Activated T-helper 9 cell treated with anti-CD3 and anti-CD28 coated beads, Interleukin-2, amount 50 U/mL, for 16 hours (primary cell): ENCODE data around the gene AK8.

Experiments
- DNase-seq: peaks from one replicate; pipeline ENCODE4 v3.0.0-alpha.2; 2020; ENCODE audit warnings: low read depth

The AK8 gene, protein sequence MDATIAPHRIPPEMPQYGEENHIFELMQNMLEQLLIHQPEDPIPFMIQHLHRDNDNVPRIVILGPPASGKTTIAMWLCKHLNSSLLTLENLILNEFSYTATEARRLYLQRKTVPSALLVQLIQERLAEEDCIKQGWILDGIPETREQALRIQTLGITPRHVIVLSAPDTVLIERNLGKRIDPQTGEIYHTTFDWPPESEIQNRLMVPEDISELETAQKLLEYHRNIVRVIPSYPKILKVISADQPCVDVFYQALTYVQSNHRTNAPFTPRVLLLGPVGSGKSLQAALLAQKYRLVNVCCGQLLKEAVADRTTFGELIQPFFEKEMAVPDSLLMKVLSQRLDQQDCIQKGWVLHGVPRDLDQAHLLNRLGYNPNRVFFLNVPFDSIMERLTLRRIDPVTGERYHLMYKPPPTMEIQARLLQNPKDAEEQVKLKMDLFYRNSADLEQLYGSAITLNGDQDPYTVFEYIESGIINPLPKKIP

DNA sequence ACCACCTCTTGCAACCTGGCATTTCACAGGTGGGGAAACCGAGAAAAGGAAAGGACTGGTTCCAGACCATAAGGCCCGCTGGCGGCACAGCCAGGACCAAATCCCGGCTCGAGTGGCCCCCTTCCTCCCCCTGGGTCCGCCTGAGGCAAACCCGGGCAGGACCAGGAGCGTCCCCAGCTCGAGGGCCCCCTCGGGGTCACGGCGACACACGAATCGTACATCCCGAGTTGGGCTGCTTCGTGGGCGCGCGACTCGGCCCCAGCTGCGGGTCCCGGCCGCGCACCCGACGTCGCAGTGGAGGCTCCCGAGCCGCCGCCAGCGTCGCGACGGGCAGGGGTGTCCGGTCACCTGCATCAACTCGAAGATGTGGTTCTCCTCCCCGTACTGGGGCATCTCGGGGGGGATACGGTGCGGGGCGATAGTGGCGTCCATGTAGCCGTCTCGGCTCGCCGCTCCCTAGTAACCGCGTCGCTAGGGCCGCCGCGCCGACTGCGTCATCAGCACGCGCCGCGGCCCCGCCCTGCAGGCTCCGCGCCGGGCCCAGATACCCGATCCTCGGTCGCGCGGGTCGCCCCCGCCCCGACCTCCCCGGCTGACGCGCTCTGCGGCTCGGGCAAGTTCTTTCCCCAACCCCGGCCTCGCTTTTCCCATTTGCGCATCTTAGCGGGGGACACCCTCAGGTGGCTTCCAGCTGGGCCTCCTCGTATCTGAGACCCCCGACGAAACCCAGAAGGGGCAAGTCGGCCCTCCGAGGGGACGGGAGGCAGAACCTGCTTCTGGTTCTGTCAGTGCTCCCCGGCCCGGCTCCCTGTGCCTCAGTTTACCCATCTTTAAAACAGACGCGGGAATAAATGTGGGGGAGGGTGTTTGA, at the start of gene AK8:
Gene AK8, minus strand, starts transcription at position 461 of the 871 bp plus-strand sequence. Its CDS starts 29 bp downstream, at position 432.
- DNase-seq = peak; percentile 70

DNA sequence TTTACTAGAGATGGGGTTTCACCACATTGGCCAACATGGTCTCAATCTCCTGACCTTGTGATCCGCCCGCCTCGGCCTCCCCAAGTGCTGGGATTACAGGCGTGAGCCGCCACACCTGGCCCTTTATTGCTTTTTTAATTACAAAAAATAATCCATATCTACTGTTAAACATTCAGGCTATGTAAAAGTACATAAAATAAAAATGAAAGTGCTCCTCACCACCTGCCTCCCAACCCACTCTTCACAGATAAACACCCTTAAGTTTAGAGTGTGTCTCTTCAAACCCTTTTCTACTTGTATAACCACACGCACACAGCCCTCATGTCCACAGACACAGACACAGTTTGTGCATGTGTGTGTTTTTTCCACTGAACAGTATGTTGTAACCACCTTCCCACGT, 49.6 kb upstream of the AK8 start:
- no peak for DNase-seq

GRCh38 chr9:132923346-132923902, 45.3 kb upstream of the AK8 start:
- no peak for DNase-seq

GRCh38 chr9:132919614-132920268, 41.7 kb upstream of the AK8 start:
- DNase-seq = no peak

DNA sequence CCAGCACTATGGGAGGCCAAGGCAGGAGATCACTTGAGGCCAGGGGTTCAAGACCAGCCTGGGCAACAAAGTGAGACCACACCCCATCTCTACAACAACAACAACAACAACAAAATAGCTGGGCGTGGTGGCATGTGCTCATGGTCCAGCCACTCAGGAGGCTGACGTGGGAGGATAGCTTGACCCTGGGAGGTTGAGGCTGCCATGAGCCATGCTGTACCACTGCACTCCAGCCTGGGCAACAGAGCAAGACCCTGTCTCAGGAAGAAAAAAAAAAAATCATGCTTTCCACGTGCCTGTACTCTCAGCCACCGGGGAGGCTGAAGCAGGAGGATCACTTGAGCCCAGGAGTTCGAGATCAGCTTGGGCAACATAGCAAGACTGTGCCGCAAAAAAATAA, 36.8 kb upstream of the AK8 start:
- DNase-seq = no peak

- no peak for DNase-seq
Measured at GRCh38 chr9:132912131-132912530, 34.0 kb upstream of the AK8 start.

DNA sequence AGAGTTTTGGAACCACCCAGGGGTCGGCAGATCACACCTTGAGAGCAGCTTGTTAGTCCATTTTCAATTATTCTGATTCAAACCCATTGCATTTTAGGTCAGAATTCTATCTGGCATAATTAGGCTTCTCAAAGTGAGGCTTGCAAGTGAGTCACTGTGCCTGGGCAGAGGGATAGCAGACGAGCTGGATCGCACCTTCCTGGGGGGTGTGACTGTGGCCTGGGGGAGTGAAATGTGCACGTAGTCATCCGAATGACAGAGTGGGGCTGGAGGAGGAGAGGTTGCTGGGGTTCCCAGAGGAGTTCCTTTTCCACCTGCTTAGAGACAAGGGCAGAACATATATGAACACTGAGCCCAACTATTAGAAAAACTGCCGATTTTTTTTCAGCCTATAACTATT, 32.3 kb upstream of the AK8 start:
- DNase-seq = no peak

DNA sequence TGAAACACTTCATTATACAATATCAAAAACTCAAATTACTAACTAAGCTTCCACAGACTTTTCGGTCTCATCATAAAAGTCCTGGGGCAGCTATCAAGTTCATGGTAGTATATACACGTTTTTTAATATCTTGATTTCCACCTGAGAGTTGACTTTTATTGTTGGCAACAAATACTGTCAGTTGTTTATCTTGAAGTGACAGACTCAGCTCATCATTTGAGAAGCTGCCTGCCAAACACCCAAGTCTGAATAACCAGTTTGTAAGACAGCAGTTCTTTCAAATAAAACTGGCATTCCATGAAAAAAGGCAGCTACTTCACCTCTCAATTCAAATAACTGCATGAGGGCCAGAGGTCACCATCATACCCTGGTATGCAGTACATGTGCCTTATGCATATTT, 31.2 kb upstream of the AK8 start:
- no peak for DNase-seq

GRCh38 chr9:132908635-132909034, 30.6 kb upstream of the AK8 start:
- no peak for DNase-seq

GRCh38 chr9:132905726-132906125, 27.6 kb upstream of the AK8 start:
- DNase-seq = no peak

DNA sequence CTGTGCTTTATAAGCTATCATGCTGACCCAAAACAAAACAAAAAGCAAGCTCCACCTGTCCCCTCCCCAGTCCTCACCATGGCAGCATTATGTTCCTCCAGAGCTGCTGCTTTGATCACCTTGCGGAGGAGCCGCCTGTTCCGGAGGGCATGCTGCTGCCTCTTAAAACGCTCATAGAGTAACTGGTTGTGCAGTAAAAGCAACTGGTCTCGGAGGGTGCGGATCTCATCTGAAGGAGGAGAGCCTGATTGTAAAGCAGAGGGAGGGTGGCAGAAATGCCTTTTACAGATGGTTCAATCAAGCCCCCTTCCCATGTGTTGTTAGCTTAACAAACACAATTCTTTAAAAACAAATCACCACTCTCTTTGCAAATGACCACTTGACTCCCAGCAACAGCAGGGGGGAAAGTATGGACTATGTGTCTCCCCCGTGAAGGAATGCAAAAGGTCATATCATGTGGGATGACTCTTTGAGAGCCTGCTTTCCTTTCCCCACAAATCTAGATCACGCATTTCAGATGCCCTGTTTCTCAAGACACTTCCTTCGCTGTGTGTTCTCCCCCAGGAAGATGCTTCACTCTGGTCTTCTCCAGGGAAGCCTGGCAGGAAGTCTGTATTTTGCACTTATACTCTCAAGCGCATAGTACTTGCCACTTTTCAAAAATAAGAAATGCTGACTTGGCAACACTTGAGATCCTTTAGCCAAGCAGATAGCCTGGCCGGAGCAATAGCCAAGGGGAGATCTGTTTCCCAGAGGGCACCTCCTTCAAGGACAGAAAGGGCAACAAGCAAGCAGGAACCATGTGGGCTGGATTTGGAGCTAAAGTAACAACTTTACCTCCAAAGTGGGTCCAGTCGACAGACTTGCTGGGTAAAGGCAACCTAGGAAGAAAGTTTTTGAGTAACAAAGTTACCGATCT, 25.7 kb upstream of the AK8 start:
- DNase-seq = no peak

- DNase-seq = peak; percentile 52
Measured at GRCh38 chr9:132901858-132902831, 24.1 kb upstream of the AK8 start.

GRCh38 chr9:132898051-132898450, 20.0 kb upstream of the AK8 start:
- no peak for DNase-seq

GRCh38 chr9:132896906-132897305, 18.8 kb upstream of the AK8 start:
- DNase-seq = no peak

- DNase-seq = no peak
Measured at GRCh38 chr9:132896264-132896663, 18.2 kb upstream of the AK8 start.

GRCh38 chr9:132894862-132895835, 17.1 kb upstream of the AK8 start:
- DNase-seq = no peak

GRCh38 chr9:132894346-132894745, 16.3 kb upstream of the AK8 start:
- no peak for DNase-seq

DNA sequence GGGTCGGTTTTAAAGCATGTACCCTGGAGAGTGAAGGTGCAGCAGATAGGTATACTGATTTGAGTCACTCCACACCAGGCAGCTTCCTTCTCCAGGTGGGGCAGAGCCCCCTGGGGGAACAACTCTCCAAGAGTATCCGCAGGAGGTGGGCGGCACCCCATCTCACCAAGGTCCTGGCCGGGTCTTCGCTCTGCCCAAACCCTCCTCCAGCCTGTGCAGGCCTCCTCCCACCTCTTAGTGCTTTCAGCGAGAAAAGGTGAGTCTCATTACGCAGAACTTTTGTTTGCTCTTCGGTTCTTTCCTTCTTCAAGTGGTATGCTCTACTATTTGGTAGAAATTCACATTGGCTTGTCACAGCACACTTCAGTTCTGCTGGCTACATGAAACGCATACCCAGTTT, 14.3 kb upstream of the AK8 start:
- DNase-seq = no peak

GRCh38 chr9:132888151-132888550, 10.1 kb upstream of the AK8 start:
- DNase-seq = no peak
